ENCODE results near the gene CYP20A1. TPM values are rescaled to one million over a fixed set of nuclear protein-coding genes. Genes with fewer than 3 reads are reported as not detected.

The CYP20A1 gene
- total RNA-seq, 1 donor: 12.7 TPM

- DNase-seq (ENCODE audit: low read depth in 2 of 3, low spot score in 2 of 3): no peak
Observed at GRCh38 chr2:203354966-203355365, 116.1 kb downstream of the CYP20A1 start.

Small RNA genes within 50 kb of the gene (small RNA-seq; reads per million reads assigned to genes)
- gene RN7SL670P: not detected

Other genes with a start within 250 kb of the CYP20A1 start
- gene NBEAL1, start 224.1 kb upstream of the CYP20A1 start, total RNA-seq: 6.7 TPM
- gene ABI2, start 89.4 kb downstream of the CYP20A1 start, total RNA-seq: 43.4 TPM

Data from hematopoietic multipotent progenitor cell (in vitro differentiated cells).